SK-N-SH treated with all-trans-retinoic acid at 6 μM for 48 hours (cell line): ENCODE data around the gene ENGASE.

Experiments
- ATAC-seq: fragments of 200-7000 bp; cut with Tn5 transposase; 3 replicates; pipeline ENCODE4 v1.9.1; 2020; ENCODE audit warnings: mild to moderate bottlenecking, moderate library complexity
- ARNTL ChIP-seq: fragments of 450-650 bp; formaldehyde crosslinking; IDR thresholded peaks from 2 replicates; pipeline ENCODE4 v1.5.0; 2020; ENCODE audit warnings: low read depth, mild to moderate bottlenecking, moderate library complexity, borderline replicate concordance
- BACH2 ChIP-seq: fragments of 250-450 bp; sonication (Bioruptor Pico); IDR thresholded peaks from 2 replicates; pipeline ENCODE4 v1.9.0; 2021; ENCODE audit warnings: mild to moderate bottlenecking, borderline replicate concordance
- CREB5 ChIP-seq: fragments of 250-450 bp; sonication (Bioruptor Pico); IDR thresholded peaks from 2 replicates; pipeline ENCODE4 v1.5.1; 2020; ENCODE audit warnings: low read depth, mild to moderate bottlenecking, moderate library complexity
- CSDC2 ChIP-seq: fragments of 250-450 bp; sonication (Bioruptor Pico); IDR thresholded peaks from 2 replicates; pipeline ENCODE4 v1.5.0; 2020; ENCODE audit warnings: mild to moderate bottlenecking, moderate library complexity
- ESRRG ChIP-seq: fragments of 250-450 bp; sonication (Bioruptor Pico); IDR thresholded peaks from 2 replicates; pipeline ENCODE4 v1.6.1; 2021; ENCODE audit warnings: mild to moderate bottlenecking
- ISL1 ChIP-seq: fragments of 250-450 bp; sonication (Bioruptor Pico); IDR thresholded peaks from 2 replicates; pipeline ENCODE4 v2.1.2; 2022; ENCODE audit warnings: mild to moderate bottlenecking, moderate library complexity
- OSR1 ChIP-seq: fragments of 250-450 bp; sonication (Bioruptor Pico); IDR thresholded peaks from 2 replicates; pipeline ENCODE4 v1.8.0; 2022; ENCODE audit warnings: moderate library complexity, mild to moderate bottlenecking, inconsistent platforms
- PATZ1 ChIP-seq: fragments of 250-450 bp; sonication (Bioruptor Pico); IDR thresholded peaks from 2 replicates; pipeline ENCODE4 v1.8.0; 2020; ENCODE audit warnings: mild to moderate bottlenecking, moderate library complexity, borderline replicate concordance
- POU6F1 ChIP-seq: fragments of 250-450 bp; sonication (Bioruptor Pico); IDR thresholded peaks from 2 replicates; pipeline ENCODE4 v1.8.0; 2021; ENCODE audit warnings: low read depth, mild to moderate bottlenecking, moderate library complexity, borderline replicate concordance
- PPARA ChIP-seq: fragments of 250-450 bp; sonication (Bioruptor Pico); IDR thresholded peaks from 2 replicates; pipeline ENCODE4 v1.5.0; 2020; ENCODE audit warnings: mild to moderate bottlenecking, borderline replicate concordance
- RARB ChIP-seq: fragments of 250-450 bp; sonication (Bioruptor Pico); IDR thresholded peaks from 2 replicates; pipeline ENCODE4 v1.8.0; 2021; ENCODE audit warnings: mild to moderate bottlenecking, moderate library complexity
- SNAI2 ChIP-seq: fragments of 250-450 bp; sonication (Bioruptor Pico); IDR thresholded peaks from 2 replicates; pipeline ENCODE4 v1.5.0; 2020; ENCODE audit warnings: mild to moderate bottlenecking, moderate library complexity
- TCF4 ChIP-seq: fragments of 250-450 bp; sonication (Bioruptor Pico); IDR thresholded peaks from 2 replicates; pipeline ENCODE4 v1.8.0; 2021; ENCODE audit warnings: mild to moderate bottlenecking, moderate library complexity, borderline replicate concordance
- TSHZ2 ChIP-seq: fragments of 250-450 bp; sonication (Bioruptor Pico); IDR thresholded peaks from 2 replicates; pipeline ENCODE4 v1.5.0; 2020; ENCODE audit warnings: mild to moderate bottlenecking, moderate library complexity
- ZC3H10 ChIP-seq: fragments of 250-450 bp; sonication (Bioruptor Pico); IDR thresholded peaks from 2 replicates; pipeline ENCODE4 v1.5.1; 2021; ENCODE audit warnings: mild to moderate bottlenecking, moderate library complexity
- ZFP3 ChIP-seq: fragments of 250-450 bp; sonication (Bioruptor Pico); IDR thresholded peaks from 2 replicates; pipeline ENCODE4 v1.5.0; 2020; ENCODE audit warnings: mild to moderate bottlenecking, moderate library complexity
- ZFP30 ChIP-seq: fragments of 450-650 bp; formaldehyde crosslinking; IDR thresholded peaks from 2 replicates; pipeline ENCODE4 v1.5.0; 2022; ENCODE audit warnings: mild to moderate bottlenecking, moderate library complexity
- ZNF565 ChIP-seq: fragments of 450-650 bp; formaldehyde crosslinking; conservative IDR thresholded peaks from 2 replicates; pipeline ENCODE4 v1.5.0; 2020; ENCODE audit warnings: low read depth, mild to moderate bottlenecking, moderate library complexity
- ZNF70 ChIP-seq: fragments of 450-650 bp; formaldehyde crosslinking; IDR thresholded peaks from 2 replicates; pipeline ENCODE4 v1.5.0; 2020; ENCODE audit warnings: mild to moderate bottlenecking, moderate library complexity
- ZNF8 ChIP-seq: fragments of 450-650 bp; formaldehyde crosslinking; IDR thresholded peaks from 2 replicates; pipeline ENCODE4 v1.5.0; 2020; ENCODE audit warnings: mild to moderate bottlenecking, moderate library complexity

ENGASE gene

GRCh38 chr17:79053251-79053925 is 21.2 kb upstream of the ENGASE start (continued):
- TF ChIP-seq SNAI2 (CRISPR knock-in tag) (no peak), ISL1 (CRISPR knock-in tag) (no peak), ZC3H10 (CRISPR knock-in tag) (no peak), ESRRG (no peak), ZNF565 (no peak), PATZ1 (CRISPR knock-in tag) (no peak), PPARA (no peak), POU6F1 (no peak), ZNF70 (CRISPR knock-in tag) (no peak)

GRCh38 chr17:79054200-79054960 is 20.2 kb upstream of the ENGASE start:
- TF ChIP-seq ZNF8 (no peak), ZC3H10 (CRISPR knock-in tag) (no peak), ARNTL (CRISPR knock-in tag) (no peak), CREB5 (CRISPR knock-in tag) (no peak), ZFP3 (no peak), POU6F1 (no peak), CSDC2 (CRISPR knock-in tag) (no peak), OSR1 (CRISPR knock-in tag) (no peak), BACH2 (CRISPR knock-in tag) (no peak), ZFP30 (no peak), ESRRG (no peak), RARB (CRISPR knock-in tag) (no peak), TSHZ2 (CRISPR knock-in tag) (no peak), ZNF70 (CRISPR knock-in tag) (no peak), TCF4 (CRISPR knock-in tag) (no peak), ZNF565 (no peak), PATZ1 (CRISPR knock-in tag) (no peak)
- ATAC-seq = no peak
